ENCODE measurements around the gene DCC.

GRCh38 chr18:52401236-52401635, 61.2 kb downstream of the DCC start:
- TF ChIP-seq POLR2AphosphoS5 (IDR thresholded peaks at IDR 0.05; ENCODE audit: borderline replicate concordance, low read depth, low read length) (no peak), EZH2 (IDR thresholded peaks at IDR 0.05) (no peak), FOXP2 (optimal IDR thresholded peaks at IDR 0.05; ENCODE audit: control extremely low read depth, extremely low read length, insufficient read depth) (no peak)

Measured in SK-N-MC (cell line).